HepG2 (cell line): ENCODE data around the gene ANKRA2. TPM values are rescaled to one million over a fixed set of nuclear protein-coding genes. Genes with fewer than 3 reads are reported as not detected.

Source experiments
- ATAC-seq: fragments of 200-7000 bp; cut with Tn5 transposase; 3 replicates; pipeline ENCODE4 v1.9.1; 2020; ENCODE audit warnings: mild to moderate bottlenecking, moderate library complexity
- BruUV-seq: library from RNA; stranded (reverse); fragments of 400-500 nt; replicated peaks from 2 replicates; lab custom pipeline; 2021; lab: Mats Ljungman, UMichigan
- CTCF ChIA-PET: fragments of 300-600 bp; formaldehyde crosslinking; extraction: SDS; loops from one replicate; lab custom pipeline; 2021; ENCODE audit warnings: low total read pairs, inconsistent platforms, low intra/inter-chr PET ratio; lab: Yijun Ruan, JAX
- POLR2A ChIA-PET: fragments of 350-600 bp; sonication (Branson Sonifier 250); formaldehyde crosslinking; loops from one replicate; lab custom pipeline; 2020; ENCODE audit warnings: antibody characterized with exemption, inconsistent platforms; lab: Yijun Ruan, JAX
- DNase-seq: peaks from one replicate; pipeline ENCODE4 v3.0.0-alpha.2; 2015; ENCODE audit warnings: low spot score
- FAIRE-seq: peaks from 3 replicates; lab custom pipeline; 2011; peaks lifted over from hg19 to GRCh38; lab: Jason Lieb, UNC
- H2AFZ ChIP-seq: one replicate; pipeline ENCODE4 v1.6.1; 2011; ENCODE audit warnings: low read length, inconsistent platforms
- H3K27ac ChIP-seq: fragments of 300-600 bp; 3 replicates; pipeline ENCODE4 v1.8.0; 2011; ENCODE audit warnings: mixed run types, mild to moderate bottlenecking, mixed read lengths, low read length, inconsistent platforms; ENCODE audit not compliant: insufficient read depth; ENCODE audit errors: extremely low read length
- H3K27me3 ChIP-seq, 2 experiments: fragments of 200-600 bp in 1 of 2; 2 replicates in 1 of 2; 3 replicates in 1 of 2; pipeline versions ENCODE4 v1.6.0 to v1.8.0; 2011; ENCODE audit warnings: low read length in 2 of 2, mild to moderate bottlenecking in 2 of 2, moderate library complexity in 2 of 2, inconsistent platforms in 1 of 2; ENCODE audit not compliant: insufficient read depth in 2 of 2, control insufficient read depth in 1 of 2
- H3K36me3 ChIP-seq, 2 experiments: fragments of 200-600 bp in 1 of 2; replicated peaks in 1 of 2; 2 replicates in 1 of 2; 3 replicates in 1 of 2; pipeline versions ENCODE4 v1.5.1 to v1.8.0; 2011; ENCODE audit warnings: low read length in 2 of 2, inconsistent platforms in 1 of 2; ENCODE audit not compliant: insufficient read depth in 2 of 2, control insufficient read depth in 1 of 2
- H3K4me1 ChIP-seq: 2 replicates; pipeline ENCODE4 v1.5.1; 2012; ENCODE audit warnings: low read length, inconsistent platforms; ENCODE audit not compliant: insufficient read depth
- H3K4me2 ChIP-seq: 2 replicates; pipeline ENCODE4 v1.6.0; 2011; ENCODE audit warnings: low read depth, low read length, inconsistent platforms
- H3K4me3 ChIP-seq, 3 experiments: fragments of 200-600 bp in 1 of 3; sonication (generic), shearing (Covaris generic) in 1 of 3; replicated peaks in 1 of 3; 2 replicates each; pipeline ENCODE4 v1.5.1; 2011 to 2016; ENCODE audit warnings: low read length in 3 of 3, inconsistent platforms in 2 of 3, low read depth in 2 of 3, mild to moderate bottlenecking in 2 of 3, control low read depth in 1 of 3, mixed read lengths in 1 of 3; ENCODE audit not compliant: insufficient read depth in 1 of 3
- H3K79me2 ChIP-seq: one replicate; pipeline ENCODE4 v1.6.1; 2011; ENCODE audit warnings: low read length, inconsistent platforms; ENCODE audit not compliant: insufficient read depth
- H3K9ac ChIP-seq: 2 replicates; pipeline ENCODE4 v1.6.0; 2011; ENCODE audit warnings: mild to moderate bottlenecking, low read depth, low read length, inconsistent platforms; ENCODE audit not compliant: insufficient read depth
- H3K9me3 ChIP-seq: 2 replicates; pipeline ENCODE4 v1.5.1; 2012; ENCODE audit warnings: mild to moderate bottlenecking, low read length
- H4K20me1 ChIP-seq: 2 replicates; pipeline ENCODE4 v1.6.0; 2011; ENCODE audit warnings: inconsistent platforms, mild to moderate bottlenecking, low read length, moderate library complexity; ENCODE audit not compliant: insufficient read depth
- EHMT2 ChIP-seq: fragments of 200-600 bp; sonication (generic); IDR thresholded peaks from 2 replicates; pipeline ENCODE4 v1.7.0; 2017; ENCODE audit warnings: antibody characterized with exemption, low read depth, low read length, borderline replicate concordance
- FOXO1 ChIP-seq: sonication (generic); formaldehyde crosslinking; IDR thresholded peaks from 2 replicates; pipeline ENCODE4 v1.4.0; 2020; ENCODE audit warnings: missing genetic modification reagents
- HMG20B ChIP-seq: conservative IDR thresholded peaks from 2 replicates; pipeline ENCODE4 v1.6.1; 2016; ENCODE audit warnings: missing genetic modification reagents, missing compliant biosample characterization
- JUND ChIP-seq: sonication (generic); formaldehyde crosslinking; IDR thresholded peaks from 2 replicates; pipeline ENCODE4 v1.8.0; 2022; ENCODE audit warnings: mild to moderate bottlenecking, missing genetic modification reagents
- NFE2L2 ChIP-seq: fragments of 150-350 bp; IDR thresholded peaks from 2 replicates; pipeline ENCODE4 v1.6.1; 2014; ENCODE audit warnings: low read length
- RAD21 ChIP-seq: fragments of 450-650 bp; formaldehyde crosslinking; IDR thresholded peaks from 2 replicates; pipeline ENCODE4 v1.5.0; 2020; ENCODE audit warnings: mild to moderate bottlenecking
- ZFP90 ChIP-seq: sonication (generic); formaldehyde crosslinking; IDR thresholded peaks from 2 replicates; pipeline ENCODE4 v1.8.0; 2022; ENCODE audit warnings: missing genetic modification reagents, mild to moderate bottlenecking, inconsistent platforms, borderline replicate concordance
- ZNF256 ChIP-seq: sonication (generic); formaldehyde crosslinking; conservative IDR thresholded peaks from 2 replicates; pipeline ENCODE4 v1.4.0; 2020; ENCODE audit warnings: missing genetic modification reagents
- ZNF383 ChIP-seq: sonication (generic); formaldehyde crosslinking; IDR thresholded peaks from 2 replicates; pipeline ENCODE4 v1.4.0; 2020; ENCODE audit warnings: missing genetic modification reagents, mild to moderate bottlenecking, borderline replicate concordance
- ZNF570 ChIP-seq: sonication (generic); formaldehyde crosslinking; IDR thresholded peaks from 2 replicates; pipeline ENCODE4 v1.4.0; 2020; ENCODE audit warnings: mild to moderate bottlenecking, missing genetic modification reagents, borderline replicate concordance
- WGBS: methylation state at CpG from one replicate; pipeline ENCODE4 v1.1.6; 2017; ENCODE audit warnings: low lambda C conversion rate; 5-methylcytosine and 5-hydroxymethylcytosine counted together
- in situ Hi-C: cut with HindIII; loops from 2 replicates; pipeline ENCODE4 v1.10.0; 2017; ENCODE audit warnings: low pct_unique_long_range_greater_than_20kb; ENCODE audit not compliant: extremely low pct_ligation_motif_present
- intact Hi-C: fragments of 100-400 bp; cut with micrococcal nuclease; formaldehyde crosslinking; loops from one replicate; pipeline ENCODE4 v1.10.0; 2022; ENCODE audit not compliant: unreplicated experiment
- polyA plus RNA-seq, 8 experiments: library from polyadenylated mRNA; depleted of rRNA in 3 of 8; stranded (reverse) in 7 of 8; unstranded in 1 of 8; fragments of >200 nt; fragmentation: Illumina TruSeq in 4 of 8; extraction: Trizol in 4 of 8; gene quantifications; 2 replicates each; pipeline versions ENCODE4 v1.2.1 to v1.2.3, GENCODE V29; 2011 to 2016; ENCODE audit warnings: low read depth in 4 of 8, missing spikeins in 1 of 8, mixed read lengths in 1 of 8; ENCODE audit not compliant: insufficient read depth in 1 of 8
- total RNA-seq, 5 experiments: library from RNA; depleted of rRNA; stranded (reverse); fragments of >200 nt; fragmentation: Illumina TruSeq; extraction: Trizol; gene quantifications; 2 replicates each; pipeline ENCODE4 v1.2.3, GENCODE V29; 2016; ENCODE audit warnings: low read depth in 1 of 5
- TF ChIP-seq, protein P1 (sequence below): sonication (generic); formaldehyde crosslinking; IDR thresholded peaks from 2 replicates; pipeline ENCODE4 v1.5.0; 2020; ENCODE audit warnings: mild to moderate bottlenecking, missing genetic modification reagents
- TF ChIP-seq, protein P2 (sequence below): sonication (generic); formaldehyde crosslinking; IDR thresholded peaks from 2 replicates; pipeline ENCODE4 v1.5.1; 2020; ENCODE audit warnings: mild to moderate bottlenecking, missing genetic modification reagents, borderline replicate concordance
- TF ChIP-seq, protein P3 (sequence below): sonication (generic); formaldehyde crosslinking; IDR thresholded peaks from 2 replicates; pipeline ENCODE4 v1.5.0; 2020; ENCODE audit warnings: mild to moderate bottlenecking, missing genetic modification reagents
- TF ChIP-seq, protein P4 (sequence below): sonication (generic); formaldehyde crosslinking; IDR thresholded peaks from 2 replicates; pipeline ENCODE4 v1.5.0; 2020; ENCODE audit warnings: missing genetic modification reagents

The ANKRA2 gene
- total and polyA plus RNA-seq, 2 of the 13 experiments (the other 11 are each of a cell fraction or from before 2014, with no cell fraction given) = 23.6 to 33.6 TPM

DNA sequence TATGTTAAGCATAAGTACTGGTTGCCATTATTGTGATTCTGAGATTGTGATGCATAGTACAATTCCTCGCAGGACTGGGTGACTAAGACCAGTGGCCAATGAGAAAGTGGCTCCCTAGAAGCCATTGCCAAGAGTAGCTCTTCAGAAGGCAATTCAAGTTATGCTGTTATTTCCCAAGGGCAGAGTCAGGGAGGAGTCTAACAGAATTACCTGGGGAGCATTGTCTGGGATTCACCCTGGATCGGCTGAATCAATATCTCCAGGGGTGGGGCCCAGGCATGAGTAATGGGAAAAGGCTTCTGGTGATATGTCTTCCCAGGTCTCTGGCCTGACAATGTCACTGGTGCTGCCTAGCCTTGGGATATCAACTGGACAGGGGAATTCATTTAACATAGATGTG is 49.6 kb upstream of the ANKRA2 start:
- no peaks in the 10 kb centered on the region for H3K9me3 ChIP-seq
- BruUV-seq = no TSS peak
- peaks cover 0 to 3% of the 10 kb centered on the region in 2 experiments; a peak in 1 of 5 replicates for H3K27me3 ChIP-seq
- no peaks in the 10 kb centered on the region for H4K20me1 ChIP-seq
- H3K79me2 ChIP-seq = no peaks in the 10 kb centered on the region
- intact Hi-C loops (no loop called here), in situ Hi-C loops (no loop called here)
- 40% methylated on average over 2 of the region's 2 CpGs for WGBS
- H3K4me1 ChIP-seq = peaks cover 26% of the 10 kb centered on the region
- CTCF ChIA-PET = no interaction called here
- POLR2A ChIA-PET = interaction anchor here (2.1 kb wide), 1 partner anchor 9 kb away, joined by 12 read pairs; no protein-coding TSS in a partner anchor
- no peak for TF ChIP-seq JUND
- TF ChIP-seq, protein P1, sequence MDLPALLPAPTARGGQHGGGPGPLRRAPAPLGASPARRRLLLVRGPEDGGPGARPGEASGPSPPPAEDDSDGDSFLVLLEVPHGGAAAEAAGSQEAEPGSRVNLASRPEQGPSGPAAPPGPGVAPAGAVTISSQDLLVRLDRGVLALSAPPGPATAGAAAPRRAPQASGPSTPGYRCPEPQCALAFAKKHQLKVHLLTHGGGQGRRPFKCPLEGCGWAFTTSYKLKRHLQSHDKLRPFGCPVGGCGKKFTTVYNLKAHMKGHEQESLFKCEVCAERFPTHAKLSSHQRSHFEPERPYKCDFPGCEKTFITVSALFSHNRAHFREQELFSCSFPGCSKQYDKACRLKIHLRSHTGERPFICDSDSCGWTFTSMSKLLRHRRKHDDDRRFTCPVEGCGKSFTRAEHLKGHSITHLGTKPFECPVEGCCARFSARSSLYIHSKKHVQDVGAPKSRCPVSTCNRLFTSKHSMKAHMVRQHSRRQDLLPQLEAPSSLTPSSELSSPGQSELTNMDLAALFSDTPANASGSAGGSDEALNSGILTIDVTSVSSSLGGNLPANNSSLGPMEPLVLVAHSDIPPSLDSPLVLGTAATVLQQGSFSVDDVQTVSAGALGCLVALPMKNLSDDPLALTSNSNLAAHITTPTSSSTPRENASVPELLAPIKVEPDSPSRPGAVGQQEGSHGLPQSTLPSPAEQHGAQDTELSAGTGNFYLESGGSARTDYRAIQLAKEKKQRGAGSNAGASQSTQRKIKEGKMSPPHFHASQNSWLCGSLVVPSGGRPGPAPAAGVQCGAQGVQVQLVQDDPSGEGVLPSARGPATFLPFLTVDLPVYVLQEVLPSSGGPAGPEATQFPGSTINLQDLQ (CRISPR knock-in tag) = no peak
- no peak for TF ChIP-seq NFE2L2
- TF ChIP-seq HMG20B = no peak
- TF ChIP-seq ZNF256 (CRISPR knock-in tag) = no peak
- no peak for TF ChIP-seq FOXO1 (CRISPR knock-in tag)
- no peak for TF ChIP-seq ZNF383
- no peak for TF ChIP-seq EHMT2
- TF ChIP-seq ZNF570 = no peak
- TF ChIP-seq, protein P2, sequence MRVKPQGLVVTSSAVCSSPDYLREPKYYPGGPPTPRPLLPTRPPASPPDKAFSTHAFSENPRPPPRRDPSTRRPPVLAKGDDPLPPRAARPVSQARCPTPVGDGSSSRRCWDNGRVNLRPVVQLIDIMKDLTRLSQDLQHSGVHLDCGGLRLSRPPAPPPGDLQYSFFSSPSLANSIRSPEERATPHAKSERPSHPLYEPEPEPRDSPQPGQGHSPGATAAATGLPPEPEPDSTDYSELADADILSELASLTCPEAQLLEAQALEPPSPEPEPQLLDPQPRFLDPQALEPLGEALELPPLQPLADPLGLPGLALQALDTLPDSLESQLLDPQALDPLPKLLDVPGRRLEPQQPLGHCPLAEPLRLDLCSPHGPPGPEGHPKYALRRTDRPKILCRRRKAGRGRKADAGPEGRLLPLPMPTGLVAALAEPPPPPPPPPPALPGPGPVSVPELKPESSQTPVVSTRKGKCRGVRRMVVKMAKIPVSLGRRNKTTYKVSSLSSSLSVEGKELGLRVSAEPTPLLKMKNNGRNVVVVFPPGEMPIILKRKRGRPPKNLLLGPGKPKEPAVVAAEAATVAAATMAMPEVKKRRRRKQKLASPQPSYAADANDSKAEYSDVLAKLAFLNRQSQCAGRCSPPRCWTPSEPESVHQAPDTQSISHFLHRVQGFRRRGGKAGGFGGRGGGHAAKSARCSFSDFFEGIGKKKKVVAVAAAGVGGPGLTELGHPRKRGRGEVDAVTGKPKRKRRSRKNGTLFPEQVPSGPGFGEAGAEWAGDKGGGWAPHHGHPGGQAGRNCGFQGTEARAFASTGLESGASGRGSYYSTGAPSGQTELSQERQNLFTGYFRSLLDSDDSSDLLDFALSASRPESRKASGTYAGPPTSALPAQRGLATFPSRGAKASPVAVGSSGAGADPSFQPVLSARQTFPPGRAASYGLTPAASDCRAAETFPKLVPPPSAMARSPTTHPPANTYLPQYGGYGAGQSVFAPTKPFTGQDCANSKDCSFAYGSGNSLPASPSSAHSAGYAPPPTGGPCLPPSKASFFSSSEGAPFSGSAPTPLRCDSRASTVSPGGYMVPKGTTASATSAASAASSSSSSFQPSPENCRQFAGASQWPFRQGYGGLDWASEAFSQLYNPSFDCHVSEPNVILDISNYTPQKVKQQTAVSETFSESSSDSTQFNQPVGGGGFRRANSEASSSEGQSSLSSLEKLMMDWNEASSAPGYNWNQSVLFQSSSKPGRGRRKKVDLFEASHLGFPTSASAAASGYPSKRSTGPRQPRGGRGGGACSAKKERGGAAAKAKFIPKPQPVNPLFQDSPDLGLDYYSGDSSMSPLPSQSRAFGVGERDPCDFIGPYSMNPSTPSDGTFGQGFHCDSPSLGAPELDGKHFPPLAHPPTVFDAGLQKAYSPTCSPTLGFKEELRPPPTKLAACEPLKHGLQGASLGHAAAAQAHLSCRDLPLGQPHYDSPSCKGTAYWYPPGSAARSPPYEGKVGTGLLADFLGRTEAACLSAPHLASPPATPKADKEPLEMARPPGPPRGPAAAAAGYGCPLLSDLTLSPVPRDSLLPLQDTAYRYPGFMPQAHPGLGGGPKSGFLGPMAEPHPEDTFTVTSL (CRISPR knock-in tag) = no peak
- TF ChIP-seq, protein P3, sequence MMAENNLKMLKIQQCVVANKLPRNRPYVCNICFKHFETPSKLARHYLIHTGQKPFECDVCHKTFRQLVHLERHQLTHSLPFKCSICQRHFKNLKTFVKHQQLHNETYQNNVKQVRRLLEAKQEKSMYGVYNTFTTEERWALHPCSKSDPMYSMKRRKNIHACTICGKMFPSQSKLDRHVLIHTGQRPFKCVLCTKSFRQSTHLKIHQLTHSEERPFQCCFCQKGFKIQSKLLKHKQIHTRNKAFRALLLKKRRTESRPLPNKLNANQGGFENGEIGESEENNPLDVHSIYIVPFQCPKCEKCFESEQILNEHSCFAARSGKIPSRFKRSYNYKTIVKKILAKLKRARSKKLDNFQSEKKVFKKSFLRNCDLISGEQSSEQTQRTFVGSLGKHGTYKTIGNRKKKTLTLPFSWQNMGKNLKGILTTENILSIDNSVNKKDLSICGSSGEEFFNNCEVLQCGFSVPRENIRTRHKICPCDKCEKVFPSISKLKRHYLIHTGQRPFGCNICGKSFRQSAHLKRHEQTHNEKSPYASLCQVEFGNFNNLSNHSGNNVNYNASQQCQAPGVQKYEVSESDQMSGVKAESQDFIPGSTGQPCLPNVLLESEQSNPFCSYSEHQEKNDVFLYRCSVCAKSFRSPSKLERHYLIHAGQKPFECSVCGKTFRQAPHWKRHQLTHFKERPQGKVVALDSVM (CRISPR knock-in tag) = no peak
- TF ChIP-seq, protein P4, sequence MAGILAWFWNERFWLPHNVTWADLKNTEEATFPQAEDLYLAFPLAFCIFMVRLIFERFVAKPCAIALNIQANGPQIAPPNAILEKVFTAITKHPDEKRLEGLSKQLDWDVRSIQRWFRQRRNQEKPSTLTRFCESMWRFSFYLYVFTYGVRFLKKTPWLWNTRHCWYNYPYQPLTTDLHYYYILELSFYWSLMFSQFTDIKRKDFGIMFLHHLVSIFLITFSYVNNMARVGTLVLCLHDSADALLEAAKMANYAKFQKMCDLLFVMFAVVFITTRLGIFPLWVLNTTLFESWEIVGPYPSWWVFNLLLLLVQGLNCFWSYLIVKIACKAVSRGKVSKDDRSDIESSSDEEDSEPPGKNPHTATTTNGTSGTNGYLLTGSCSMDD (CRISPR knock-in tag) = no peak
- no peak for TF ChIP-seq ZFP90 (CRISPR knock-in tag)
- no peak for TF ChIP-seq RAD21 (CRISPR knock-in tag)
- H3K27ac ChIP-seq = no peak overlapping the region
- FAIRE-seq (no peak), DNase-seq (no peak), ATAC-seq (no peak)
- H3K4me2 ChIP-seq = no peak overlapping the region
- no peaks in the 10 kb centered on the region for H3K36me3 ChIP-seq
- H3K4me3 ChIP-seq = no peak overlapping the region
- H2AFZ ChIP-seq = no peak overlapping the region
- no peak overlapping the region for H3K9ac ChIP-seq
